ENCODE data around the gene CD96.

- TF ChIP-seq, protein P1, sequence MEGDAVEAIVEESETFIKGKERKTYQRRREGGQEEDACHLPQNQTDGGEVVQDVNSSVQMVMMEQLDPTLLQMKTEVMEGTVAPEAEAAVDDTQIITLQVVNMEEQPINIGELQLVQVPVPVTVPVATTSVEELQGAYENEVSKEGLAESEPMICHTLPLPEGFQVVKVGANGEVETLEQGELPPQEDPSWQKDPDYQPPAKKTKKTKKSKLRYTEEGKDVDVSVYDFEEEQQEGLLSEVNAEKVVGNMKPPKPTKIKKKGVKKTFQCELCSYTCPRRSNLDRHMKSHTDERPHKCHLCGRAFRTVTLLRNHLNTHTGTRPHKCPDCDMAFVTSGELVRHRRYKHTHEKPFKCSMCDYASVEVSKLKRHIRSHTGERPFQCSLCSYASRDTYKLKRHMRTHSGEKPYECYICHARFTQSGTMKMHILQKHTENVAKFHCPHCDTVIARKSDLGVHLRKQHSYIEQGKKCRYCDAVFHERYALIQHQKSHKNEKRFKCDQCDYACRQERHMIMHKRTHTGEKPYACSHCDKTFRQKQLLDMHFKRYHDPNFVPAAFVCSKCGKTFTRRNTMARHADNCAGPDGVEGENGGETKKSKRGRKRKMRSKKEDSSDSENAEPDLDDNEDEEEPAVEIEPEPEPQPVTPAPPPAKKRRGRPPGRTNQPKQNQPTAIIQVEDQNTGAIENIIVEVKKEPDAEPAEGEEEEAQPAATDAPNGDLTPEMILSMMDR (IDR thresholded peaks at IDR 0.05; ENCODE audit: insufficient read depth, low read depth, low read length), result no peak
- no peak for TF ChIP-seq EZH2 (IDR thresholded peaks at IDR 0.05; ENCODE audit: insufficient read depth, low read length)
Observed at GRCh38 chr3:111538111-111538510, 3.9 kb upstream of the CD96 start.
